Mesendoderm (in vitro differentiated cells): ENCODE results near the gene ZNFX1.

ENCODE experiments used
- DNase-seq: peaks from one replicate; pipeline ENCODE4 v3.0.0; 2013
- H2AK5ac ChIP-seq: 2 replicates; pipeline ENCODE4 v1.6.1; 2013; ENCODE audit warnings: low read length, inconsistent platforms
- H2BK120ac ChIP-seq: 2 replicates; pipeline ENCODE4 v1.6.1; 2013; ENCODE audit warnings: low read depth, mild to moderate bottlenecking, low read length, moderate library complexity, mixed read lengths
- H2BK15ac ChIP-seq: replicated peaks from 2 replicates; pipeline ENCODE4 v1.6.1; 2013; ENCODE audit warnings: low read depth, mild to moderate bottlenecking, moderate library complexity
- H2BK5ac ChIP-seq: 2 replicates; pipeline ENCODE4 v1.6.1; 2013; ENCODE audit warnings: low read length, inconsistent platforms
- H3K18ac ChIP-seq: 2 replicates; pipeline ENCODE4 v1.6.1; 2013; ENCODE audit warnings: mild to moderate bottlenecking, low read length, mixed read lengths
- H3K23ac ChIP-seq: one replicate; pipeline ENCODE4 v1.6.1; 2013; ENCODE audit warnings: low read length
- H3K27ac ChIP-seq: 2 replicates; pipeline ENCODE4 v1.5.1; 2013; ENCODE audit warnings: low read depth, mild to moderate bottlenecking, inconsistent platforms, low read length, moderate library complexity
- H3K27me3 ChIP-seq: 2 replicates; pipeline ENCODE4 v1.6.1; 2013; ENCODE audit warnings: low read length, control low read depth, mild to moderate bottlenecking, inconsistent platforms; ENCODE audit not compliant: insufficient read depth, poor library complexity
- H3K36me3 ChIP-seq: 2 replicates; pipeline ENCODE4 v1.6.1; 2013; ENCODE audit warnings: low read length, inconsistent platforms; ENCODE audit not compliant: control insufficient read depth, insufficient read depth
- H3K4ac ChIP-seq: one replicate; pipeline ENCODE4 v1.6.1; 2013; ENCODE audit warnings: low read depth, mild to moderate bottlenecking, low read length, moderate library complexity
- H3K4me1 ChIP-seq: 2 replicates; pipeline ENCODE4 v1.6.1; 2013; ENCODE audit warnings: low read depth, low read length, inconsistent platforms; ENCODE audit not compliant: control insufficient read depth
- H3K4me2 ChIP-seq: 2 replicates; pipeline ENCODE4 v1.6.1; 2013; ENCODE audit warnings: low read length
- H3K4me3 ChIP-seq: 2 replicates; pipeline ENCODE4 v1.5.1; 2013; ENCODE audit warnings: mild to moderate bottlenecking, low read length
- H3K56ac ChIP-seq: one replicate; pipeline ENCODE4 v1.6.1; 2013; ENCODE audit warnings: low read length
- H3K79me1 ChIP-seq: 2 replicates; pipeline ENCODE4 v1.6.1; 2013; ENCODE audit warnings: low read length, inconsistent platforms
- H3K79me2 ChIP-seq: 2 replicates; pipeline ENCODE4 v1.6.1; 2013; ENCODE audit warnings: mild to moderate bottlenecking, low read length; ENCODE audit not compliant: control insufficient read depth, insufficient read depth
- H3K9ac ChIP-seq: 2 replicates; pipeline ENCODE4 v1.6.1; 2013; ENCODE audit warnings: low read length, inconsistent platforms
- H4K5ac ChIP-seq: one replicate; pipeline ENCODE4 v1.6.1; 2013; ENCODE audit warnings: low read length
- H4K8ac ChIP-seq: one replicate; pipeline ENCODE4 v1.6.1; 2013; ENCODE audit warnings: low read depth, mild to moderate bottlenecking, control low read depth, low read length, moderate library complexity
- WGBS: extraction: QIAGEN DNeasy Blood & Tissue Kit; methylation state at CpG from one replicate; pipeline ENCODE4 v1.1.7; 2013; ENCODE audit warnings: low lambda C conversion rate, missing lambda C conversion rate; ENCODE audit not compliant: insufficient coverage; ENCODE audit errors: extremely low coverage; 5-methylcytosine and 5-hydroxymethylcytosine counted together

The ZNFX1 gene

DNA sequence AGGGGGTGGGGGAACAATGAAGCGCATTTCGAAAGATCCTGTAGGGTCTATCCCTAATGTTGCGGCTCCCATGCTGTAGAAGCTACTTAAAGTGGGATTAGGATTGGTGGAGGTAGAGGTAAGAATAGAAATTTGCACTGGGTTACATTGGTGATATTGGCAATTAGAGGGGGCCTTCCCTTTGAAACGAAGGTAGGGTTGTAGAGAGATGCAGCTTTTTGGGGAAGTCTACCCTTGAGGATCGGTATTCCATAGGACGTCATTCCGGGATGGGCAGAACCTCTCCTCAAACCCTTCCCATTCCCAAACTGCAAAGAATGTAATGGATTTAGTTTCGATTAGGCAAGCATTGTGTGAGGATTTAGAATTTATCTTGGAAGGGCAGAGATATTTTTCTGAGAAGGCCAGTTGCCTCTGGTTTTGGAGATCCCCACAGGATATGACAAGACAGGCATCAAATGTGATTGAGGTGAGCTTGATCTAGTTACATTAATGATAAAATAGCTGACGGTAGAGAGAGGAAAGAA, 5.4 kb upstream of the ZNFX1 start:
- Histone ChIP-seq H3K18ac (no peak overlapping the region), H3K27ac (no peak overlapping the region), H2BK120ac (no peak overlapping the region), H2AK5ac (no peak overlapping the region), H3K4ac (no peak overlapping the region), H3K79me1 (peaks cover 4% of the 10 kb centered on the region), H3K9ac (peak overlapping the region; percentile 78), H3K23ac (no peak overlapping the region), H3K4me1 (peaks cover 5% of the 10 kb centered on the region), H2BK15ac (no peak overlapping the region), H3K4me2 (peak overlapping the region; percentile 97), H4K5ac (no peak overlapping the region), H3K27me3 (no peaks in the 10 kb centered on the region), H3K79me2 (peaks cover 93% of the 10 kb centered on the region), H3K56ac (peak overlapping the region; percentile 89), H3K4me3 (peak overlapping the region; percentile 64), H4K8ac (no peak overlapping the region), H2BK5ac (no peak overlapping the region), H3K36me3 (peaks cover 67% of the 10 kb centered on the region)
- DNase-seq, result peak; percentile 29
- no CpG with 5 or more reads among the region's 9 CpGs for WGBS

- Histone ChIP-seq H2AK5ac (no peak overlapping the region), H3K23ac (peak overlapping the region; percentile 68), H3K4me1 (peaks cover 5% of the 10 kb centered on the region), H4K5ac (no peak overlapping the region), H4K8ac (no peak overlapping the region), H2BK120ac (no peak overlapping the region), H3K18ac (no peak overlapping the region), H3K27ac (no peak overlapping the region), H3K4me2 (peak overlapping the region; percentile 97), H3K36me3 (peaks cover 65% of the 10 kb centered on the region), H3K9ac (peak overlapping the region; percentile 78), H2BK5ac (no peak overlapping the region), H3K56ac (peak overlapping the region; percentile 89), H3K79me1 (peaks cover 4% of the 10 kb centered on the region), H3K79me2 (peaks cover 92% of the 10 kb centered on the region), H3K4me3 (peak overlapping the region; percentile 64), H3K4ac (no peak overlapping the region), H2BK15ac (no peak overlapping the region), H3K27me3 (no peaks in the 10 kb centered on the region)
- peak; percentile 42 for DNase-seq
- no CpG with 5 or more reads among the region's 20 CpGs for WGBS
Observed at GRCh38 chr20:49282584-49283171, 4.8 kb upstream of the ZNFX1 start.

DNA sequence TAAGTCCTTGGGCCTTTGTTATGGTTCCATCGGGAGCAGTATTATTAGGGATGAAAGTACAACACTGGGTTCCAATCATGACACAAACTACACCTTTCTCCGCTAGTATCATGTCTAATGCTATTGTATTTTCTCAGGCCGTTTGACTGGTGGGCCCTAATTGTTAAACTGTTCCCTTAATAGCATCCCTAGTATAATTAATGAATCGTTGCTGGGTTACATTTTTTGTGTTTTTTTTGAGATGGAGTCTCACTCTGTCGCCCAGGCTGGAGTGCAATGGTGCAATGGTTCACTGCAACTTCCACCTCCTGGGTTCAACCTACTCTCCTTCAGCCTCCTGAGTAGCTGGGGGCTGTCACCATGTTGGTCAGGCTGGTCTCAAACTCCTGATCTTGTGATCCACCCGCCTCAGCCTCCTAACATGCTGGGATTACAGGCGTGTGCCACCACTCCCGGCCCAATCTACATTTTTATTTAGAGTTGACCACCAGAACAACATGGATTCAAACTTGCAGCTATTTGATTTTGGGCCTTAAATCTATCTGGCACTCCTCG, 4.1 kb upstream of the ZNFX1 start:
- Histone ChIP-seq H3K56ac (peak overlapping the region; percentile 89), H2BK15ac (no peak overlapping the region), H4K8ac (no peak overlapping the region), H3K4ac (no peak overlapping the region), H2BK120ac (no peak overlapping the region), H2AK5ac (no peak overlapping the region), H3K4me3 (peak overlapping the region; percentile 64), H3K36me3 (peaks cover 61% of the 10 kb centered on the region), H3K18ac (no peak overlapping the region), H3K27ac (no peak overlapping the region), H4K5ac (no peak overlapping the region), H2BK5ac (no peak overlapping the region), H3K79me1 (peaks cover 7% of the 10 kb centered on the region), H3K4me2 (peak overlapping the region; percentile 97), H3K23ac (no peak overlapping the region), H3K27me3 (no peaks in the 10 kb centered on the region), H3K79me2 (peaks cover 92% of the 10 kb centered on the region), H3K4me1 (peaks cover 5% of the 10 kb centered on the region), H3K9ac (peak overlapping the region; percentile 78)
- DNase-seq, result peak; percentile 22
- WGBS, result no CpG with 5 or more reads among the region's 9 CpGs

DNA sequence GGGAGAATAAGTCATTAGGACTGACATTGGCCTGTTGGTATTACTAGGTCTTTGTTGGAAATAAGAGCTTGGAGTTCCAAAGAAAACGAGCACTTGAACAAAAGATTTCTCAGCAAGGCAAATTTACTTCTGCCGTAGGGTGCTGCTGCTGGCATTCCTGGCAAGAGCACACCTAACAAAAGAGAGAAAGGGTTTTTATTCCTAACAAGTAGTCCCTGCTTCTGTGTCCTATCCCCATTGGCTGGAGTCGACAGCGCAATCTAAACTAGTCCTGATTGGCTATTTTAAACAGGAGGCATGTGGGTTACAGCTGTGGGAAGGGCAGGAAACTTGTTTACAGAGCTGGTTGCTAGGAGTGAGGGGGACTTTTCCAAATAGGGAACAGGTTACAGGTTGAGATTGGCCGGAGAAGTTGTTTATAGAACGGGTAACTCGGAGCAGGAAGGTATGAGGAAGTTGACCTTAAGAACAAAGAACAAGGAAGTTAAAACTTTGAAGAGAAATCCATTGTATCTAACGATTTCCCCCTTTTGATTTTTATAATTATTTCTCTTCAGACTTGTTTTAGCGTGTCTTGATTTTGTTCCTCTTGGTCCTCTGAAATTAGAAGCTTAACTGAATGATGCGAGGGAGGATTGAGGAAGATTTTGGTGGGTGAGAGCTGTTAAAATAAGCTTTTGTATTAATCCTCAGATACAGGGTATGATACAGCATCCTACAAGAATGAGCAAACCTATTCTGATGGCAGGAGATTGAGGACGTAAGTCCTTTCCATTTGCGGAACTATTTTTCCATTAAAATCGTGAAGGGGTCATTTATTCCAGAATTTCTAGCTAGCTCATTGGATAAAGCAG, 3.4 kb upstream of the ZNFX1 start:
- Histone ChIP-seq H3K56ac (peak overlapping the region; percentile 98), H3K9ac (peak overlapping the region; percentile 78), H2BK120ac (no peak overlapping the region), H3K23ac (no peak overlapping the region), H3K79me2 (peaks cover 92% of the 10 kb centered on the region), H4K8ac (no peak overlapping the region), H3K4me3 (peak overlapping the region; percentile 64), H3K79me1 (peaks cover 8% of the 10 kb centered on the region), H2BK15ac (no peak overlapping the region), H3K27ac (no peak overlapping the region), H3K4ac (no peak overlapping the region), H3K18ac (no peak overlapping the region), H3K4me1 (peaks cover 5% of the 10 kb centered on the region), H4K5ac (no peak overlapping the region), H2AK5ac (no peak overlapping the region), H3K36me3 (peaks cover 54% of the 10 kb centered on the region), H2BK5ac (no peak overlapping the region), H3K4me2 (peak overlapping the region; percentile 97), H3K27me3 (no peaks in the 10 kb centered on the region)
- WGBS, result no CpG with 5 or more reads among the region's 13 CpGs
- peak; percentile 95 for DNase-seq

DNA sequence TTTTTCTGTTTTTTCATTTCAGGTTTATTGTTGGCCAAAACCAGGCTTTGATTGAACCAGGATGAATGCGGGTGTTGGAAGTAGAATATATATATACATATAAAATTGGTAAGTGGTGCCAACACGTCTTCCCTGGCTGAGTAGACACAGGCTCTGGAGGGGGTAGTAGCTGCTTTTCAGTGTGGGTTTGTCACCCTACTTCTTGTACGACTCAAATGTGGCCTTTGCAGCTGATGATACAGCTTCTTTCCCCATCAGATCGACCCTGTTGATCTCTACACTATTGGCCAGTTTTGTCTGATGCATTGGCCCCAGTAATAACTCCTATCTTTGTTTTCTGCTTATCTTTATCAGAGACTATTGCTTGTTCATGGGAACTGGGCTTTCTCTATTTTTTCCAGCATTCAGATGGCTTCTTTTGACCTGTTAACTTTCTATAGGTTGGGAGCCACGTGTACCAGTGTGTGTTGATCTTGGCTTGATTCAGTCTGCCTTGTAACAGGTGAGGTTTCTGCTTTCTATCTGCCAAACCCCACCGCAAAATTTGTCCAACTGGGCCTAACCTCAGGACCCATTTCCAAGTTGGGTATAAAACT, 2.7 kb upstream of the ZNFX1 start:
- no CpG with 5 or more reads among the region's 6 CpGs for WGBS
- Histone ChIP-seq H3K79me1 (peaks cover 8% of the 10 kb centered on the region), H3K56ac (peak overlapping the region; percentile 98), H4K8ac (no peak overlapping the region), H2AK5ac (no peak overlapping the region), H3K23ac (no peak overlapping the region), H2BK120ac (no peak overlapping the region), H3K36me3 (peaks cover 48% of the 10 kb centered on the region), H3K4ac (no peak overlapping the region), H3K4me2 (peak overlapping the region; percentile 56), H2BK15ac (no peak overlapping the region), H3K4me3 (peak overlapping the region; percentile 64), H3K27me3 (no peaks in the 10 kb centered on the region), H3K27ac (peak overlapping the region; percentile 53), H3K4me1 (peaks cover 2% of the 10 kb centered on the region), H3K18ac (no peak overlapping the region), H3K79me2 (peaks cover 91% of the 10 kb centered on the region), H2BK5ac (no peak overlapping the region), H4K5ac (no peak overlapping the region), H3K9ac (peak overlapping the region; percentile 78)
- peak; percentile 18 for DNase-seq
